Suprapubic skin (tissue), 4 donors: ENCODE results near the gene EYS. TPM values are rescaled to one million over a fixed set of nuclear protein-coding genes. Genes with fewer than 3 reads are reported as not detected.

Source experiments
- DNase-seq, 2 donors: peaks; one replicate each; pipeline ENCODE4 v3.0.0-alpha.2; 2019; ENCODE audit warnings: low spot score in 2 of 2
- H3K27ac ChIP-seq: fragments of 200-600 bp; sonication (generic); one replicate; pipeline ENCODE4 v1.5.1; 2019
- H3K27me3 ChIP-seq: fragments of 200-600 bp; sonication (generic); one replicate; pipeline ENCODE4 v1.5.1; 2019
- H3K36me3 ChIP-seq: fragments of 200-600 bp; sonication (generic); one replicate; pipeline ENCODE4 v1.5.1; 2019
- H3K4me1 ChIP-seq: fragments of 200-600 bp; sonication (generic); one replicate; pipeline ENCODE4 v1.5.1; 2019
- H3K4me3 ChIP-seq: fragments of 200-600 bp; sonication (generic); one replicate; pipeline ENCODE4 v1.5.1; 2019; ENCODE audit warnings: mild to moderate bottlenecking
- H3K9me3 ChIP-seq: fragments of 200-600 bp; sonication (generic); one replicate; pipeline ENCODE4 v1.5.1; 2019
- EP300 ChIP-seq: sonication (generic); formaldehyde crosslinking; IDR thresholded peaks from one replicate; pipeline ENCODE4 v1.6.1; 2017; ENCODE audit warnings: antibody characterized with exemption
- POLR2A ChIP-seq, 2 donors: fragments of 450-650 bp; IDR thresholded peaks; one replicate each; pipeline ENCODE4 v1.6.1; 2017; ENCODE audit warnings: antibody characterized with exemption in 2 of 2, mild to moderate bottlenecking in 2 of 2, moderate library complexity in 2 of 2
- POLR2AphosphoS5 ChIP-seq, 3 donors: sonication (generic); formaldehyde crosslinking; IDR thresholded peaks; one replicate each; pipeline ENCODE4 v1.6.1; 2017; ENCODE audit warnings: antibody characterized with exemption in 3 of 3
- WGBS: methylation state at CpG from one replicate; pipeline ENCODE4 v1.1.5; 2018; 5-methylcytosine and 5-hydroxymethylcytosine counted together
- total RNA-seq, 4 donors: library from RNA; depleted of rRNA; stranded (reverse); fragments of >200 nt; gene quantifications; one replicate each; pipeline ENCODE4 v1.1.0, GENCODE V29; 2016
- TF ChIP-seq, protein P1 (sequence below), 2 donors: fragments of 200-600 bp in 1 of 2; fragments of 450-650 bp in 1 of 2; sonication (generic) in 1 of 2; IDR thresholded peaks; one replicate each; pipeline ENCODE4 v1.5.1; 2016 to 2019; ENCODE audit warnings: antibody characterized with exemption in 2 of 2, mild to moderate bottlenecking in 1 of 2, moderate library complexity in 1 of 2

Gene EYS
- total RNA-seq, 4 donors from 2014 or later = not detected

GRCh38 chr6:64547594-64548268 lies 1159.3 kb downstream of the EYS start:
- no peak overlapping the region for H3K4me3 ChIP-seq
- H3K9me3 ChIP-seq = peaks cover 5% of the 10 kb centered on the region
- WGBS = 100% methylated on average over 3 of the region's 20 CpGs
- no peaks in the 10 kb centered on the region for H3K4me1 ChIP-seq
- TF ChIP-seq POLR2AphosphoS5 (IDR thresholded peaks at IDR 0.05) = no peak
- TF ChIP-seq, protein P1, sequence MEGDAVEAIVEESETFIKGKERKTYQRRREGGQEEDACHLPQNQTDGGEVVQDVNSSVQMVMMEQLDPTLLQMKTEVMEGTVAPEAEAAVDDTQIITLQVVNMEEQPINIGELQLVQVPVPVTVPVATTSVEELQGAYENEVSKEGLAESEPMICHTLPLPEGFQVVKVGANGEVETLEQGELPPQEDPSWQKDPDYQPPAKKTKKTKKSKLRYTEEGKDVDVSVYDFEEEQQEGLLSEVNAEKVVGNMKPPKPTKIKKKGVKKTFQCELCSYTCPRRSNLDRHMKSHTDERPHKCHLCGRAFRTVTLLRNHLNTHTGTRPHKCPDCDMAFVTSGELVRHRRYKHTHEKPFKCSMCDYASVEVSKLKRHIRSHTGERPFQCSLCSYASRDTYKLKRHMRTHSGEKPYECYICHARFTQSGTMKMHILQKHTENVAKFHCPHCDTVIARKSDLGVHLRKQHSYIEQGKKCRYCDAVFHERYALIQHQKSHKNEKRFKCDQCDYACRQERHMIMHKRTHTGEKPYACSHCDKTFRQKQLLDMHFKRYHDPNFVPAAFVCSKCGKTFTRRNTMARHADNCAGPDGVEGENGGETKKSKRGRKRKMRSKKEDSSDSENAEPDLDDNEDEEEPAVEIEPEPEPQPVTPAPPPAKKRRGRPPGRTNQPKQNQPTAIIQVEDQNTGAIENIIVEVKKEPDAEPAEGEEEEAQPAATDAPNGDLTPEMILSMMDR (IDR thresholded peaks at IDR 0.05) = no peak
- TF ChIP-seq POLR2A (IDR thresholded peaks at IDR 0.05) = no peak
- no peak for TF ChIP-seq EP300
- H3K36me3 ChIP-seq = no peaks in the 10 kb centered on the region
- H3K27ac ChIP-seq = no peak overlapping the region
- no peak for DNase-seq
- no peaks in the 10 kb centered on the region for H3K27me3 ChIP-seq

DNA sequence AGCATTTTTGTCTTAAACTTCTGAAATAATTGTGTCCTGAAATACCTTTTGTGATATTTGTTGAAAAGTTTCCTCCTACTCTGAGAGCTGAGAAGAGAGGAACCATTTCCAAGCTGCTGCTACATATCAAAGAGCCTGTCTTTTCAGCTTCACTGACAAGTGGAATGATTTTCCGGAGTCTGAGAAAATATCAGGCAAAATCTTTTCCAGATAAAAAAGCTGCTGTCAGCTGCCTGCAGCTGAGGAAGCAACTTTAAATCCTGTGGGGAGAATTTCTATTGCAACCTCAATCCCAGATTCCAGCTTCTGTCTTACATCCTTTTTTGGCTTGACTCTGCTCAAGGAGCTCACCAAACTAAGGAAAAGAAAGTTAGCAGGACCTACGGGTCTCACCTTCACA lies 1167.1 kb downstream of the EYS start:
- Histone ChIP-seq H3K9me3 (no peaks in the 10 kb centered on the region), H3K27me3 (no peaks in the 10 kb centered on the region), H3K4me1 (no peaks in the 10 kb centered on the region), H3K36me3 (no peaks in the 10 kb centered on the region), H3K27ac (no peak overlapping the region), H3K4me3 (no peak overlapping the region)
- TF ChIP-seq POLR2AphosphoS5 (IDR thresholded peaks at IDR 0.05) = no peak
- TF ChIP-seq, protein P1 (IDR thresholded peaks at IDR 0.05) = no peak
- TF ChIP-seq EP300 = no peak
- WGBS = 30% methylated on average over 2 of the region's 2 CpGs
- DNase-seq = no peak

- Histone ChIP-seq H3K4me3 (no peak overlapping the region), H3K36me3 (no peaks in the 10 kb centered on the region), H3K27ac (no peak overlapping the region), H3K9me3 (no peaks in the 10 kb centered on the region), H3K4me1 (no peaks in the 10 kb centered on the region), H3K27me3 (no peaks in the 10 kb centered on the region)
- DNase-seq = no peak
- 95% methylated on average over 4 of the region's 4 CpGs for WGBS
- TF ChIP-seq EP300 (no peak), POLR2A (IDR thresholded peaks at IDR 0.05) (no peak), POLR2AphosphoS5 (IDR thresholded peaks at IDR 0.05) (no peak)
- TF ChIP-seq, protein P1 (IDR thresholded peaks at IDR 0.05) = no peak
Observed at GRCh38 chr6:64538722-64539121, 1168.3 kb downstream of the EYS start.

GRCh38 chr6:64527899-64528298 lies 1179.1 kb downstream of the EYS start:
- H3K9me3 ChIP-seq = peaks cover 3% of the 10 kb centered on the region
- DNase-seq = no peak
- no peaks in the 10 kb centered on the region for H3K4me1 ChIP-seq
- WGBS = 87% methylated on average over 2 of the region's 2 CpGs
- no peaks in the 10 kb centered on the region for H3K27me3 ChIP-seq
- no peak overlapping the region for H3K27ac ChIP-seq
- no peak overlapping the region for H3K4me3 ChIP-seq
- TF ChIP-seq POLR2A (IDR thresholded peaks at IDR 0.05) = no peak
- TF ChIP-seq, protein P1 (IDR thresholded peaks at IDR 0.05) = no peak
- no peaks in the 10 kb centered on the region for H3K36me3 ChIP-seq

DNA sequence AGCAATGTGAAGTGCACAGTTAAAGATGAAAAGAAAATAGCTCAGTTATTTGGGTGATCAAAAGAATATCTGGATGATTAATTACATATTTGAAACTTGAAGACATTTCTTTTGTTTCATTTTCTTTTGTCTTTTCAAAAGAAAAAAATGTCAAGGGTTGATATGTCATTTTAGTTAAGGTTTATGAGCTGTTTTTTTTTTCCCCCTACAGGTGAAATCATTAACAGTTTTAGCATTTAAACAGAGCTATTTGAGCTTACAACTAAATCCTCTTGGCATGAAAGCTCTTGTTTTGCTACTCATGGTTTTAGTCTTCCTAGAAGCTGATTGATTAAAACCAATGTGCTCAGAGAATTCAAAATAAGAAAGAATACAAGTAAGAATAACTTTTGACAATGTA lies 1184.2 kb downstream of the EYS start:
- TF ChIP-seq POLR2AphosphoS5 (IDR thresholded peaks at IDR 0.05) (no peak), EP300 (no peak), POLR2A (IDR thresholded peaks at IDR 0.05) (no peak)
- TF ChIP-seq, protein P1 (IDR thresholded peaks at IDR 0.05) = no peak
- Histone ChIP-seq H3K4me3 (no peak overlapping the region), H3K27me3 (no peaks in the 10 kb centered on the region), H3K36me3 (no peaks in the 10 kb centered on the region), H3K27ac (no peak overlapping the region), H3K4me1 (no peaks in the 10 kb centered on the region), H3K9me3 (peaks cover 3% of the 10 kb centered on the region)
- DNase-seq = no peak
